Stomach (tissue), 4 donors: ENCODE data around the gene NRG3.

ENCODE experiments used
- CTCF ChIP-seq, 7 experiments: fragments of 450-650 bp in 4 of 7; fragments of 200-600 bp in 3 of 7; sonication (generic) in 3 of 7; IDR thresholded peaks; one replicate each; pipeline ENCODE4 v1.5.1; 2016 to 2019; ENCODE audit warnings: antibody characterized with exemption in 7 of 7, control low read depth in 2 of 7, mild to moderate bottlenecking in 1 of 7
- POLR2AphosphoS5 ChIP-seq, 3 donors: sonication (generic); formaldehyde crosslinking; IDR thresholded peaks; one replicate each; pipeline ENCODE4 v1.6.1; 2016; ENCODE audit warnings: antibody characterized with exemption in 3 of 3

- TF ChIP-seq CTCF (IDR thresholded peaks at IDR 0.05) (no peak), POLR2AphosphoS5 (IDR thresholded peaks at IDR 0.05) (no peak)
Measured at GRCh38 chr10:82277591-82277990, 402.6 kb downstream of the NRG3 start.
